CD4-positive, alpha-beta T cell treated with Interleukin-4 for 4 hours (primary cell): Measurements from ENCODE around the gene USP17L29.
"Not testable (repeated sequence)": the region's sequence is repeated elsewhere in the genome, so short reads cannot be mapped to it uniquely, and the experiment has no call there.

ENCODE experiments used
- DNase-seq: peaks from one replicate; pipeline ENCODE4 v3.0.0-alpha.2; 2020

Gene USP17L29, protein sequence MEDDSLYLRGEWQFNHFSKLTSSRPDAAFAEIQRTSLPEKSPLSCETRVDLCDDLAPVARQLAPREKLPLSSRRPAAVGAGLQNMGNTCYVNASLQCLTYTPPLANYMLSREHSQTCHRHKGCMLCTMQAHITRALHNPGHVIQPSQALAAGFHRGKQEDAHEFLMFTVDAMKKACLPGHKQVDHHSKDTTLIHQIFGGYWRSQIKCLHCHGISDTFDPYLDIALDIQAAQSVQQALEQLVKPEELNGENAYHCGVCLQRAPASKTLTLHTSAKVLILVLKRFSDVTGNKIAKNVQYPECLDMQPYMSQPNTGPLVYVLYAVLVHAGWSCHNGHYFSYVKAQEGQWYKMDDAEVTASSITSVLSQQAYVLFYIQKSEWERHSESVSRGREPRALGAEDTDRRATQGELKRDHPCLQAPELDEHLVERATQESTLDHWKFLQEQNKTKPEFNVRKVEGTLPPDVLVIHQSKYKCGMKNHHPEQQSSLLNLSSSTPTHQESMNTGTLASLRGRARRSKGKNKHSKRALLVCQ

DNA sequence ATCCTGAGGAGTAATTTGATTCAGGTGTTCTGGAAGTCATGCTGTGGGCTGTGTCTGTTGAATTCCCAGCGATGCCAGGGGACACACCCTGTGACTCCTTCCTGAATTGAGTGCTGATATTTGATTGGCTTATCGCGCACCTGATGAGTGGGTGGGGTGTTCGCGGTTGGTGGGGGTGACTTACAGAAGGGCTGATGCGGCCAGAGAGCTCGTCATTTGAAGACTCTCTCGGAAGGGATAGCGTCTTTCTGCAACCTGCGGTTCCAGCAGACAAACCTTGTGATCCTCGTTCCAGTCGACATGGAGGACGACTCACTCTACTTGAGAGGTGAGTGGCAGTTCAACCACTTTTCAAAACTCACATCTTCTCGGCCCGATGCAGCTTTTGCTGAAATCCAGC is at the start of gene USP17L29:
Gene USP17L29, plus strand, starts transcription at position 301 of the 400 bp plus-strand sequence. Its CDS starts 0 bp downstream, at position 301.
- DNase-seq, result not testable (repeated sequence)

DNA sequence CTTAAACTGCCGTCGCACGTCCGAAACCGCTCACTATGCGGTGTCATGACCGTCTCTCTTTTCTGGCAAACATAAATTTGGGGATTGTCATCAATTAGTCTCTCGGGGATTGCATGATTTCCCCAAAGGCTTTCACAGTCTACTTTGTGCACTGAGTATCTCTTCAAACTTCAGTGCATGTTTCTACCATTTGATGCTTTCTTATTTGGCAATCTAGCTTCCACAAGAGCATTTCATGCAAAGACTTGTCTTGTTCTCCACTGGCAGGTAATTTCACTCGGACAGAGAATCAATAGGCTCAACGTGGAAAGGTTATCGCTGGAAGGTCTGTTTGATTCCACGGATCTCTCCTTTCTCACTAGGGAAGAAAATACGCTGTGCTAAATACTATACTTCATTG is 29.2 kb upstream of the USP17L29 start:
- DNase-seq, result not testable (repeated sequence)

DNA sequence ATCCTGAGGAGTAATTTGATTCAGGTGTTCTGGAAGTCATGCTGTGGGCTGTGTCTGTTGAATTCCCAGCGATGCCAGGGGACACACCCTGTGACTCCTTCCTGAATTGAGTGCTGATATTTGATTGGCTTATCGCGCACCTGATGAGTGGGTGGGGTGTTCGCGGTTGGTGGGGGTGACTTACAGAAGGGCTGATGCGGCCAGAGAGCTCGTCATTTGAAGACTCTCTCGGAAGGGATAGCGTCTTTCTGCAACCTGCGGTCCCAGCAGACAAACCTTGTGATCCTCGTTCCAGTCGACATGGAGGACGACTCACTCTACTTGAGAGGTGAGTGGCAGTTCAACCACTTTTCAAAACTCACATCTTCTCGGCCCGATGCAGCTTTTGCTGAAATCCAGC is 28.6 kb upstream of the USP17L29 start, which contains the start of gene USP17L24:
Gene USP17L24, plus strand, starts transcription at position 301 of the 400 bp plus-strand sequence. Its CDS starts 0 bp downstream, at position 301.
- DNase-seq, result not testable (repeated sequence)

DNA sequence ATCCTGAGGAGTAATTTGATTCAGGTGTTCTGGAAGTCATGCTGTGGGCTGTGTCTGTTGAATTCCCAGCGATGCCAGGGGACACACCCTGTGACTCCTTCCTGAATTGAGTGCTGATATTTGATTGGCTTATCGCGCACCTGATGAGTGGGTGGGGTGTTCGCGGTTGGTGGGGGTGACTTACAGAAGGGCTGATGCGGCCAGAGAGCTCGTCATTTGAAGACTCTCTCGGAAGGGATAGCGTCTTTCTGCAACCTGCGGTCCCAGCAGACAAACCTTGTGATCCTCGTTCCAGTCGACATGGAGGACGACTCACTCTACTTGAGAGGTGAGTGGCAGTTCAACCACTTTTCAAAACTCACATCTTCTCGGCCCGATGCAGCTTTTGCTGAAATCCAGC is 23.8 kb upstream of the USP17L29 start, which contains the start of gene USP17L25:
Gene USP17L25, plus strand, starts transcription at position 301 of the 400 bp plus-strand sequence. Its CDS starts 0 bp downstream, at position 301.
- DNase-seq, result not testable (repeated sequence)

DNA sequence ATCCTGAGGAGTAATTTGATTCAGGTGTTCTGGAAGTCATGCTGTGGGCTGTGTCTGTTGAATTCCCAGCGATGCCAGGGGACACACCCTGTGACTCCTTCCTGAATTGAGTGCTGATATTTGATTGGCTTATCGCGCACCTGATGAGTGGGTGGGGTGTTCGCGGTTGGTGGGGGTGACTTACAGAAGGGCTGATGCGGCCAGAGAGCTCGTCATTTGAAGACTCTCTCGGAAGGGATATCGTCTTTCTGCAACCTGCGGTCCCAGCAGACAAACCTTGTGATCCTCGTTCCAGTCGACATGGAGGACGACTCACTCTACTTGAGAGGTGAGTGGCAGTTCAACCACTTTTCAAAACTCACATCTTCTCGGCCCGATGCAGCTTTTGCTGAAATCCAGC is 19.1 kb upstream of the USP17L29 start, which contains the start of gene USP17L26:
Gene USP17L26, plus strand, starts transcription at position 301 of the 400 bp plus-strand sequence. Its CDS starts 0 bp downstream, at position 301.
- not testable (repeated sequence) for DNase-seq

DNA sequence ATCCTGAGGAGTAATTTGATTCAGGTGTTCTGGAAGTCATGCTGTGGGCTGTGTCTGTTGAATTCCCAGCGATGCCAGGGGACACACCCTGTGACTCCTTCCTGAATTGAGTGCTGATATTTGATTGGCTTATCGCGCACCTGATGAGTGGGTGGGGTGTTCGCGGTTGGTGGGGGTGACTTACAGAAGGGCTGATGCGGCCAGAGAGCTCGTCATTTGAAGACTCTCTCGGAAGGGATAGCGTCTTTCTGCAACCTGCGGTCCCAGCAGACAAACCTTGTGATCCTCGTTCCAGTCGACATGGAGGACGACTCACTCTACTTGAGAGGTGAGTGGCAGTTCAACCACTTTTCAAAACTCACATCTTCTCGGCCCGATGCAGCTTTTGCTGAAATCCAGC is 14.3 kb upstream of the USP17L29 start, which contains the start of gene USP17L5:
Gene USP17L5, plus strand, starts transcription at position 301 of the 400 bp plus-strand sequence. Its CDS starts 0 bp downstream, at position 301.
- not testable (repeated sequence) for DNase-seq

DNA sequence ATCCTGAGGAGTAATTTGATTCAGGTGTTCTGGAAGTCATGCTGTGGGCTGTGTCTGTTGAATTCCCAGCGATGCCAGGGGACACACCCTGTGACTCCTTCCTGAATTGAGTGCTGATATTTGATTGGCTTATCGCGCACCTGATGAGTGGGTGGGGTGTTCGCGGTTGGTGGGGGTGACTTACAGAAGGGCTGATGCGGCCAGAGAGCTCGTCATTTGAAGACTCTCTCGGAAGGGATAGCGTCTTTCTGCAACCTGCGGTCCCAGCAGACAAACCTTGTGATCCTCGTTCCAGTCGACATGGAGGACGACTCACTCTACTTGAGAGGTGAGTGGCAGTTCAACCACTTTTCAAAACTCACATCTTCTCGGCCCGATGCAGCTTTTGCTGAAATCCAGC is 9.6 kb upstream of the USP17L29 start, which contains the start of gene USP17L27:
Gene USP17L27, plus strand, starts transcription at position 301 of the 400 bp plus-strand sequence. Its CDS starts 0 bp downstream, at position 301.
- not testable (repeated sequence) for DNase-seq

DNA sequence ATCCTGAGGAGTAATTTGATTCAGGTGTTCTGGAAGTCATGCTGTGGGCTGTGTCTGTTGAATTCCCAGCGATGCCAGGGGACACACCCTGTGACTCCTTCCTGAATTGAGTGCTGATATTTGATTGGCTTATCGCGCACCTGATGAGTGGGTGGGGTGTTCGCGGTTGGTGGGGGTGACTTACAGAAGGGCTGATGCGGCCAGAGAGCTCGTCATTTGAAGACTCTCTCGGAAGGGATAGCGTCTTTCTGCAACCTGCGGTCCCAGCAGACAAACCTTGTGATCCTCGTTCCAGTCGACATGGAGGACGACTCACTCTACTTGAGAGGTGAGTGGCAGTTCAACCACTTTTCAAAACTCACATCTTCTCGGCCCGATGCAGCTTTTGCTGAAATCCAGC is 4.8 kb upstream of the USP17L29 start, which contains the start of gene USP17L28:
Gene USP17L28, plus strand, starts transcription at position 301 of the 400 bp plus-strand sequence. Its CDS starts 0 bp downstream, at position 301.
- DNase-seq, result not testable (repeated sequence)

DNA sequence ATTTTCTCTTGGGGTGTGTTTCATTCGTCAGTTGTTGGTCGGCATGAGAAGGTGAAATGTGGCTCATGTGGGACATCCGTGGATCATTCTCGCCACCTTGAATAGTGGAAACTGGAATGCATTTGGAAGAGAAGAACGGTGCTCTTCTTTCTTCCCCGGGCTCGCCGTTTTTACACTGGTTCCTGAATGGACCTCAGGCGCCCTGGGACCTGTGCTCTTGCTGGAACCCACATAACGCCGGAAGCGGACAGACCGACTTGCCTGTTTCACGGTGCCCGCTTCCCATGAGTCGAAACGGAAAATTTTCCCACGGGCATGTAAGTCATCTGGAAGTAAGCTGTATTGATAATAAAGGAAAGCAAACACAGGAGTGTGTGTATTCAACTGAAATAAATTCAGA is 2.6 kb upstream of the USP17L29 start:
- DNase-seq, result not testable (repeated sequence)

DNA sequence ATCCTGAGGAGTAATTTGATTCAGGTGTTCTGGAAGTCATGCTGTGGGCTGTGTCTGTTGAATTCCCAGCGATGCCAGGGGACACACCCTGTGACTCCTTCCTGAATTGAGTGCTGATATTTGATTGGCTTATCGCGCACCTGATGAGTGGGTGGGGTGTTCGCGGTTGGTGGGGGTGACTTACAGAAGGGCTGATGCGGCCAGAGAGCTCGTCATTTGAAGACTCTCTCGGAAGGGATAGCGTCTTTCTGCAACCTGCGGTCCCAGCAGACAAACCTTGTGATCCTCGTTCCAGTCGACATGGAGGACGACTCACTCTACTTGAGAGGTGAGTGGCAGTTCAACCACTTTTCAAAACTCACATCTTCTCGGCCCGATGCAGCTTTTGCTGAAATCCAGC is 9.4 kb downstream of the USP17L29 start, which contains the start of gene USP17L30:
Gene USP17L30, plus strand, starts transcription at position 301 of the 400 bp plus-strand sequence. Its CDS starts 0 bp downstream, at position 301.
- not testable (repeated sequence) for DNase-seq

DNA sequence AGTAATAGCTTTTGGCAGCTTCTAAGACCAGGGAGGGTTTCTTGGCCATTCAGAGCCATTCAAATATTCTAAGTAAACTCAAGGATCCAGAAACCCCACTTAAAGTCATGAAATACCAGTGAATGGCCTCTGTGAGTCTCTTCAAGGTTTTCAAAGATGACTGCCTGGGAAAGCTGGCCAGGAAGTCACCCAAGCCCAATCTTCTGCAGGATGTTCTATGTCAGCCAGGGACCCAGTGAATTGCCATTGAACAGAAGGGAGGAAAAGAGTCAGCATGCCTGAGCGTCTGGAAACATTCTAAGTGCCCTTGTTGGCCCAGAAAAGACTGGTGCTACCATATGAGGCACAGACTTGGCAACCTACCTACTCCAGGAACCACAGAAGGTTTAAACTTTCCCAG is 26.4 kb downstream of the USP17L29 start:
- not testable (repeated sequence) for DNase-seq

DNA sequence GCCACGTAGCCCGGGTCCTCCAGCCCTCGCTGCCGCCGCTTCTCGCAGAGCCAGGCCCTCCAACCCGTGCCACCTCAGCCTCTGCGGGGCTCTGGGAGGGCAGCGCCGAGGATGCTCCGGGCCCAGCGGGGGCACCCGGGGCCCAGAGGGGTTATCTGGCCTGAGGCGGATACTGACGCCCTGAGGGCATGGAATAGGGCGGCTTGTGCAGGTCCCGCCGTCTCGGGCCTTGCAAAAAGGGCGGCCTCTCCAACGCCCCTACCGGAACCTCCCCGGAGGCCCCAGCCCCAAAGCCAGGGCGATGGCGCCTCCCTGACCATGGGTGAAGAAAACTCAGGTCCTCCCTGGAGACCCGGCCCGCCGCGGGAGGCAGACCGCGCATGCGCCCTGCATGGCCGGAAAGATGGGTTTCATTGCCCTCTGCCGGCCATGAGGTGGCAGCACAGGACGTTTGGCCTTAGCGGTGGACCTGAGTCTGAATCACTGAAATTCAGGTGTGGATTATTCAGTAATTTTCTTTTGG is 27.6 kb downstream of the USP17L29 start:
- peak; percentile 52 for DNase-seq

DNA sequence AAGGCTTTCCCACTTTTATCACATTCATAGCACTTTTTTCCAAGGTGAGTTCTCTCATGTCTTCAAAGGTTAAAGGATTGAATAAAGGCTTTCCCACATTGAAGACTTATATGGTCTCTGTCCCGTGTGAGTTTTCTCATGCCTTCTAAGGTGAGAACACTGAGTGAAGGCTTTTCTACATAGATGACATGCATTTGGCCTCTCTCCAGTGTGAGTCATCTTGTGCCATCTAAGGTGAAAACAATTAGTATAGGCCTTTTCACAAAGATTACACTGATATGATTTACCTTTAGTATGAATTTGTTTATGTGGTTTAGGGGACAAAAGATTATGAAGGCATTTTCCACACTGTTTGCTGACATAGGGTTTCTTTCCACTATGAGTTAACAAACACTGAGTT is 30.7 kb downstream of the USP17L29 start:
- no peak for DNase-seq

DNA sequence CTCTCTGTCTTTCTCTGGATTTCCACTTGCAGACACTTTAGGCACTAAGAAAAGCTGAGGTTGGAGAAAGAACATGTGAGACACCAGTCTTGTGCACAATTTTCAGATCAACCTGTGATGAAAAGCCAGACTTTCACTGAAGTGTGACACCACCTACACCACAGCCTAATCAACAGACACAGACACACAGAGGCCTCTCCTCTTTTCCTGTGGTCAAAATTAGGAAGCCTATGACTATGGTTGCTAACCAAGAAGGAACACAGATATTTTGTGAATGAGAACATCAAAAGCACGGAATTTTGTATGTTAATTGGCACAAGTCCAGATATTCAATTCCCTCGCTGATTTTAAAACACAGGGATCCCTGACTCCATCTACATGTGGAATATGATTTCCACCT is 35.6 kb downstream of the USP17L29 start:
- not testable (repeated sequence) for DNase-seq
